Transverse colon (tissue), 4 donors: ENCODE data around the gene BRD3OS. TPM values are rescaled to one million over a fixed set of nuclear protein-coding genes. Genes with fewer than 3 reads are reported as not detected.

Experiments
- DNase-seq: peaks from one replicate; pipeline ENCODE4 v3.0.0-alpha.2; 2019
- H3K27ac ChIP-seq, 4 donors: fragments of 200-600 bp; sonication (generic); 2 replicates each; pipeline ENCODE4 v1.5.1; 2016 to 2018; ENCODE audit warnings: inconsistent platforms in 4 of 4
- H3K27me3 ChIP-seq: fragments of 200-600 bp; sonication (generic); 2 replicates; pipeline ENCODE4 v1.5.1; 2017; ENCODE audit warnings: inconsistent platforms
- H3K36me3 ChIP-seq, 4 donors: fragments of 200-600 bp; sonication (generic); 2 replicates each; pipeline ENCODE4 v1.5.1; 2017 to 2019; ENCODE audit warnings: inconsistent platforms in 4 of 4
- H3K4me1 ChIP-seq, 4 donors: fragments of 200-600 bp; sonication (generic); 2 replicates each; pipeline ENCODE4 v1.5.1; 2017 to 2020; ENCODE audit warnings: inconsistent platforms in 4 of 4
- H3K4me3 ChIP-seq, 4 donors: fragments of 200-600 bp; sonication (generic); 1 replicate in 1 of 4; 2 replicates in 3 of 4; pipeline versions ENCODE4 v1.5.1 to v1.6.1; 2017 to 2019; ENCODE audit warnings: inconsistent platforms in 4 of 4
- H3K9me3 ChIP-seq, 2 donors: fragments of 200-600 bp; sonication (generic); 2 replicates each; pipeline ENCODE4 v1.5.1; 2017 to 2019; ENCODE audit warnings: inconsistent platforms in 2 of 2
- CTCF ChIP-seq, 5 experiments: fragments of 200-600 bp in 3 of 5; fragments of 450-650 bp in 2 of 5; sonication (generic) in 3 of 5; IDR thresholded peaks; 1 replicate in 2 of 5; 2 replicates in 3 of 5; pipeline ENCODE4 v1.5.1; 2016 to 2017; ENCODE audit warnings: antibody characterized with exemption in 5 of 5, inconsistent platforms in 3 of 5, mild to moderate bottlenecking in 2 of 5, moderate library complexity in 1 of 5
- EP300 ChIP-seq: sonication (generic); formaldehyde crosslinking; IDR thresholded peaks from one replicate; pipeline ENCODE4 v1.6.1; 2017; ENCODE audit warnings: antibody characterized with exemption, low read depth
- POLR2A ChIP-seq: fragments of 450-650 bp; IDR thresholded peaks from one replicate; pipeline ENCODE4 v1.6.1; 2016; ENCODE audit warnings: antibody characterized with exemption, mild to moderate bottlenecking, moderate library complexity
- POLR2AphosphoS5 ChIP-seq, 3 donors: sonication (generic); formaldehyde crosslinking; IDR thresholded peaks; one replicate each; pipeline ENCODE4 v1.6.1; 2016; ENCODE audit warnings: antibody characterized with exemption in 3 of 3
- WGBS, 2 donors: methylation state at CpG; one replicate each; pipeline ENCODE4 v1.1.5; 2018; ENCODE audit warnings: low coverage in 1 of 2; 5-methylcytosine and 5-hydroxymethylcytosine counted together
- in situ Hi-C, 4 donors: fragments of 200-750 bp; cut with MboI; loops; one replicate each; pipeline versions ENCODE4 v1.15.0 to v1.15.1; 2017; ENCODE audit warnings: low sequenced_read_pairs in 3 of 4, low pct_ligation_motif_present in 1 of 4, low pct_unique_long_range_greater_than_20kb in 1 of 4
- intact Hi-C: fragments of 100-400 bp; cut with DNase I; formaldehyde crosslinking; loops from one replicate; pipeline ENCODE4 v1.15.1; 2023; ENCODE audit warnings: low total_unique reads
- total RNA-seq, 4 donors: library from RNA; depleted of rRNA; stranded (reverse); fragments of >200 nt; gene quantifications; one replicate each; pipeline ENCODE4 v1.1.0, GENCODE V29; 2016

Gene BRD3OS
- total RNA-seq, 4 donors from 2014 or later: 3.2 to 6.6 (median 4.4) TPM

DNA sequence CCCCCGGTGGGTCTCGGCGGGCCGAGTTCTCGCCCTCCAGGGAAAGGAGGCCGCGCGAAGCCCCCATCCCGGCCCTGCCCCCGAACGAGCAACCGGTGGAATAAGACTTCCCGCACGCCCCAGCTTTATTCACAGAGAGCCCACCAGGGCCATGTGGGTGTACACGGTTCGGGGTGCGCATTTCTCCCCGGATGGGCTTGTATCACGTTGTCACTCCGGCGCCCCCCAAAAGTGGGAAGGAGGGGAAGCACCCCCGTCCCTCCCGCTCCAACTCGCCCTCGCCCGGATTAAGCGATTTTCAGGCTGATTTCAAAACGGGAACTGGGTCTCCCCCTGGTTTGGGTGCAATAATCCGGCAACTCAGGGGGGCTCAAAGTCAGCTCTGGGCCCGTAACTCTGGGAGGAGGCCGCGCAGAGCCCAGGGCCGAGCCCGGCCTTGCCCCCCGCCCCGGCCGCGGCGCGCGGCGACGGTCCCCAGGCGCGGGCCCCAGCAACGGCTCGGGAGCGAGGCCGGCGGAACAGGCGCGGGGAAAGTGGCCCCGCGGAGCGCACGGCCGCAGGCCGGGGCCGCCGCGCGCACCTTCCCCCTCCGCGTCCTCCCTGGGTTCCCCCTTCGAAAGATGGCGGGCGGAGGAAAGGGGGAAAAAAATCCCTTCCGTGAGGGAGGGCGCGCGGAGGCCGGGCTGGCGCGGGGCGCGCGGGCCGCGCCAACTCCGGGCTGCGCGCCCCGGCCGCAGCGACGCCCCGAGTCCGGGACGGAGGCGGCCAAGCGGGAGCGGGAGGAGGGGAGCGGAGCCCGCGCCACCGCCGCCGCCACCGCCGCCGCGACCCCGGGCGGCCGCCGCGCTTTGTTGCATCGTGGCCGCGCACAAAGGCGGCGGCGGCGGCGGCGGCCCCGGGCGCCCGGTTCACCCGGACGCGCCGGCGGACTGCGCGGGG lies 41.9 kb downstream of the BRD3OS start:
- peaks cover 8 to 32% (median 24%) of the 10 kb centered on the region in 4 donors for H3K4me1 ChIP-seq
- WGBS, 2 donors: 1% methylated on average over 93 of the region's 126 CpGs; no CpG with 5 or more reads in 1 of the 2 donors
- DNase-seq: peak; percentile 37

GRCh38 chr9:134067904-134068743 lies 42.8 kb downstream of the BRD3OS start, which contains the start of gene BRD3:
Gene BRD3 (minus strand): TSS chr9:134068026. CDS start chr9:134053477, 14,549 bp downstream.
- peak; percentile 88 for DNase-seq
- Histone ChIP-seq H3K9me3 (no peaks in the 10 kb centered on the region), H3K4me3 (peak within 1 kb of the TSS; percentile 83 to 95 (median 92)), H3K27ac (peak within 1 kb of the TSS; percentile 99 to 100 (median 100)), H3K27me3 (peaks cover 22% of the 10 kb centered on the region), H3K4me1 (peaks cover 6 to 30% (median 19%) of the 10 kb centered on the region in 4 donors), H3K36me3 (no peaks in the 10 kb centered on the region)
- in situ Hi-C loops (no loop called here), intact Hi-C loops (loop anchor here (5.0 kb wide), 1 partner anchor 94 kb away; the partner anchor contains the start of gene RNU6ATAC)
- WGBS, 2 donors: 1% methylated on average over 24 of the region's 131 CpGs; no CpG with 5 or more reads in 1 of the 2 donors
- TF ChIP-seq POLR2A: peak; percentile 57
- TF ChIP-seq POLR2AphosphoS5 (IDR thresholded peaks at IDR 0.05): peak; percentile 76 to 81 (median 79)
- no peak for TF ChIP-seq CTCF (IDR thresholded peaks at IDR 0.05)

More for the DNA sequence above, 41.9 kb downstream of the BRD3OS start:
- TF ChIP-seq POLR2A (no peak), CTCF (IDR thresholded peaks at IDR 0.05) (no peak), POLR2AphosphoS5 (IDR thresholded peaks at IDR 0.05) (no peak), EP300 (no peak)
- Histone ChIP-seq H3K27ac (peak overlapping the region; percentile 81 to 100 (median 99)), H3K9me3 (no peaks in the 10 kb centered on the region), H3K27me3 (peaks cover 22% of the 10 kb centered on the region), H3K4me3 (peak overlapping the region; percentile 75 to 93 (median 77)), H3K36me3 (no peaks in the 10 kb centered on the region)
- intact Hi-C loops: loop anchor here (5.0 kb wide), 1 partner anchor 95 kb away; the partner anchor contains the start of gene RNU6ATAC
- in situ Hi-C loops: no loop called here

- Histone ChIP-seq H3K9me3 (no peaks in the 10 kb centered on the region), H3K4me1 (peaks cover 5 to 30% (median 19%) of the 10 kb centered on the region in 4 donors), H3K4me3 (peak overlapping the region; percentile 83 to 95 (median 92)), H3K27me3 (peaks cover 22% of the 10 kb centered on the region), H3K27ac (peak overlapping the region; percentile 99 to 100 (median 100)), H3K36me3 (no peaks in the 10 kb centered on the region)
- DNase-seq: no peak
- WGBS, 2 donors: 0 to 8% methylated on average over 3 to 31 of the region's 31 CpGs
- in situ Hi-C loops (no loop called here), intact Hi-C loops (loop anchor here (5.0 kb wide), 1 partner anchor 93 kb away; the partner anchor contains the start of gene RNU6ATAC)
- TF ChIP-seq EP300: no peak
- no peak for TF ChIP-seq POLR2AphosphoS5 (IDR thresholded peaks at IDR 0.05)
- no peak for TF ChIP-seq POLR2A
- TF ChIP-seq CTCF (IDR thresholded peaks at IDR 0.05): no peak
These were observed 43.6 kb downstream of the BRD3OS start for GRCh38 chr9:134068744-134069479.
